ENCODE data around the gene FLRT2.

The FLRT2 gene

DNA sequence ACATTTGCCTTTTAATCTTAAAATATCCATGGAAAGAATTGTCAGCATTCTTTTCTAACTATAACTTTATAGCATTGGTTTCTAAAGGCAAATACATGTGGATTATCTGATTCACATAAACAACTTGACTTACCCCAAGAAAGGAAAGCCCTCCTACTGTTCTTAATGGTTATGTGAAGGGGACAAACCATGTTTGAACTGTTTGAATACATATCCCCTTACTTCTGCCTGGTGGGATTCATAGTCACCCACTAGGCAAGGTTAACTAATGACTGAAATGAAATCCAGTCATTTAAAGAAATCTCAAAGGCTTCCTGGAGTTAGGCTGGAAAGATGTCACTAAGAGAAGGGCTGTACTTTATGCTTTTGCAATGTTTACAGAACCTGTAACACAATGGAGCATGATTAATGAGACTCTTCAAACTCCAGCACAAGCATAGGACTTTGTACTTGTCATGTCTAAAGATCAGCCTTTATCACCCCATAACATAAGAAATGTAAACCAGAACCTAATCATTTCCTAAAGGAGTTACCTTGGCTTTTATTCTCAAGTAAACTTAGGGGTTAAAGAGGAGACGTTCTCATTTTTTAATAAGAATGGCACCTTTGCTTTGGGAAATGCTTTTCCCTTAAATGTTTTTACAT, 10.2 kb upstream of the FLRT2 start:
- Histone ChIP-seq H4K20me1 (ENCODE audit: insufficient read depth, low read length) (no peaks in the 10 kb centered on the region), H3K27me3 (ENCODE audit: insufficient read depth, low read length) (no peaks in the 10 kb centered on the region), H3K27ac (ENCODE audit: low read depth, low read length, poor library complexity, severe bottlenecking) (no peak overlapping the region), H3K9me2 (ENCODE audit: low read depth, low read length) (no peaks in the 10 kb centered on the region), H3K4me2 (ENCODE audit: low read length) (no peak overlapping the region), H2AFZ (ENCODE audit: low read length) (no peak overlapping the region), H3K9ac (ENCODE audit: low read length) (no peak overlapping the region), H3K4me3 (ENCODE audit: low read depth, low read length, poor library complexity, severe bottlenecking) (no peak overlapping the region), H3K79me2 (ENCODE audit: insufficient read depth, low read length) (no peaks in the 10 kb centered on the region), H3K4me1 (ENCODE audit: insufficient read depth, low read length, severe bottlenecking) (no peaks in the 10 kb centered on the region), H3F3A (ENCODE audit: insufficient read depth, low read length) (no peaks in the 10 kb centered on the region), H3K9me3 (ENCODE audit: low read length) (no peaks in the 10 kb centered on the region), H3K36me3 (ENCODE audit: insufficient read depth, low read length) (no peaks in the 10 kb centered on the region)
- TF ChIP-seq, protein P1, sequence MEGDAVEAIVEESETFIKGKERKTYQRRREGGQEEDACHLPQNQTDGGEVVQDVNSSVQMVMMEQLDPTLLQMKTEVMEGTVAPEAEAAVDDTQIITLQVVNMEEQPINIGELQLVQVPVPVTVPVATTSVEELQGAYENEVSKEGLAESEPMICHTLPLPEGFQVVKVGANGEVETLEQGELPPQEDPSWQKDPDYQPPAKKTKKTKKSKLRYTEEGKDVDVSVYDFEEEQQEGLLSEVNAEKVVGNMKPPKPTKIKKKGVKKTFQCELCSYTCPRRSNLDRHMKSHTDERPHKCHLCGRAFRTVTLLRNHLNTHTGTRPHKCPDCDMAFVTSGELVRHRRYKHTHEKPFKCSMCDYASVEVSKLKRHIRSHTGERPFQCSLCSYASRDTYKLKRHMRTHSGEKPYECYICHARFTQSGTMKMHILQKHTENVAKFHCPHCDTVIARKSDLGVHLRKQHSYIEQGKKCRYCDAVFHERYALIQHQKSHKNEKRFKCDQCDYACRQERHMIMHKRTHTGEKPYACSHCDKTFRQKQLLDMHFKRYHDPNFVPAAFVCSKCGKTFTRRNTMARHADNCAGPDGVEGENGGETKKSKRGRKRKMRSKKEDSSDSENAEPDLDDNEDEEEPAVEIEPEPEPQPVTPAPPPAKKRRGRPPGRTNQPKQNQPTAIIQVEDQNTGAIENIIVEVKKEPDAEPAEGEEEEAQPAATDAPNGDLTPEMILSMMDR (IDR thresholded peaks at IDR 0.05; ENCODE audit: low read length), result no peak
- no peak for TF ChIP-seq EZH2 (IDR thresholded peaks at IDR 0.05; ENCODE audit: borderline replicate concordance, low read length)

DNA sequence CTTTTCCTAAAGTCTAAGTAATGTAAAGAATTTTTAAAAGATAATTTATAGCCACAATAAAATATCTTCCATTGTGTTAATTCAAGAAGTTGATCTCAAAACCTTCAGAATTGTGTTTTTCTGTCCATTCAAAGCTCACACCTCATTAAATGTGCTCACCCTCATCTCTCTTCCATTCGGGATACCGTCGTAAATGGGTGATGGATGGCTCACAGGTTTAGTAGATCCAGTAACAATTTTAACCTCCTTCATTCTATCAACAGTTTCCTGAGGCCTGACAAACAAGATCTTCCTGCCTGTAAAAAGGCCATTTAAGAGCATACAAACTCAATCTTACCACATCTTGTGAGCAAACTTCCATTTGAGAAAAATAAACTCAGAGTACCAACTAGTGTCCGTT, 9.4 kb upstream of the FLRT2 start:
- no peak overlapping the region for H3K9ac ChIP-seq (ENCODE audit: low read length)
- no peaks in the 10 kb centered on the region for H3K36me3 ChIP-seq (ENCODE audit: insufficient read depth, low read length)
- H3F3A ChIP-seq (ENCODE audit: insufficient read depth, low read length), result no peaks in the 10 kb centered on the region
- H3K27ac ChIP-seq (ENCODE audit: low read depth, low read length, poor library complexity, severe bottlenecking), result no peak overlapping the region
- no peaks in the 10 kb centered on the region for H3K9me3 ChIP-seq (ENCODE audit: low read length)
- H3K27me3 ChIP-seq (ENCODE audit: insufficient read depth, low read length), result no peaks in the 10 kb centered on the region
- no peak overlapping the region for H3K4me2 ChIP-seq (ENCODE audit: low read length)
- no peaks in the 10 kb centered on the region for H3K79me2 ChIP-seq (ENCODE audit: insufficient read depth, low read length)
- H3K4me1 ChIP-seq (ENCODE audit: insufficient read depth, low read length, severe bottlenecking), result no peaks in the 10 kb centered on the region
- H3K9me2 ChIP-seq (ENCODE audit: low read depth, low read length), result no peaks in the 10 kb centered on the region
- H3K4me3 ChIP-seq (ENCODE audit: low read depth, low read length, poor library complexity, severe bottlenecking), result no peak overlapping the region
- no peak for TF ChIP-seq EZH2 (IDR thresholded peaks at IDR 0.05; ENCODE audit: borderline replicate concordance, low read length)
- TF ChIP-seq, protein P1 (IDR thresholded peaks at IDR 0.05; ENCODE audit: low read length), result no peak
- no peak overlapping the region for H2AFZ ChIP-seq (ENCODE audit: low read length)
- no peaks in the 10 kb centered on the region for H4K20me1 ChIP-seq (ENCODE audit: insufficient read depth, low read length)

DNA sequence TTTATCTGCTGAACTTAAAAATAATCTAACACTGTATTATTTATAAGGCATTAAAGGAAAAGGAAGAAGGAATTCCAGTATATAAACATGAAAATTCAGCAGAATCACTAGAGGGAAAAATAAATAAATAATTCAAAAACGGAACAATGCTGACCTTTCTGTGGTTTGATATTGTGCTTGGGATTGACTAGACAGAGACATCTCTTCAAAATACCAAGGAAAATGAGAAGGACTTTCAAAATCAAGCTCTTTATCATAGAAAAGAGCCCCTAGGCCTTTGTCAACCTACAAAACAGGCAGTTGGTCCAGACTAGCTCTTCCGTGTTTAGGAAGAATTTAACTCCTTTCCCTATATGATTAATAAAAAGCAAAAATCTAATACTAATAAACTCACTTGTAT, 6.3 kb upstream of the FLRT2 start:
- Histone ChIP-seq H3K9me3 (ENCODE audit: low read length) (no peaks in the 10 kb centered on the region), H3K9ac (ENCODE audit: low read length) (no peak overlapping the region), H3K79me2 (ENCODE audit: insufficient read depth, low read length) (no peaks in the 10 kb centered on the region), H3K27me3 (ENCODE audit: insufficient read depth, low read length) (no peaks in the 10 kb centered on the region), H3K4me2 (ENCODE audit: low read length) (no peak overlapping the region), H3K36me3 (ENCODE audit: insufficient read depth, low read length) (no peaks in the 10 kb centered on the region), H3K9me2 (ENCODE audit: low read depth, low read length) (no peaks in the 10 kb centered on the region), H3K27ac (ENCODE audit: low read depth, low read length, poor library complexity, severe bottlenecking) (no peak overlapping the region), H3K4me1 (ENCODE audit: insufficient read depth, low read length, severe bottlenecking) (no peaks in the 10 kb centered on the region), H4K20me1 (ENCODE audit: insufficient read depth, low read length) (no peaks in the 10 kb centered on the region), H3K4me3 (ENCODE audit: low read depth, low read length, poor library complexity, severe bottlenecking) (no peak overlapping the region), H2AFZ (ENCODE audit: low read length) (no peak overlapping the region), H3F3A (ENCODE audit: insufficient read depth, low read length) (no peaks in the 10 kb centered on the region)
- no peak for TF ChIP-seq EZH2 (IDR thresholded peaks at IDR 0.05; ENCODE audit: borderline replicate concordance, low read length)
- TF ChIP-seq, protein P1 (IDR thresholded peaks at IDR 0.05; ENCODE audit: low read length), result no peak
